ENCODE measurements around the gene CD55.

The CD55 gene

GRCh38 chr1:207364614-207365013, 43.1 kb downstream of the CD55 start:
- no peak for DNase-seq

GRCh38 chr1:207365063-207365462, 43.6 kb downstream of the CD55 start:
- DNase-seq = no peak

DNA sequence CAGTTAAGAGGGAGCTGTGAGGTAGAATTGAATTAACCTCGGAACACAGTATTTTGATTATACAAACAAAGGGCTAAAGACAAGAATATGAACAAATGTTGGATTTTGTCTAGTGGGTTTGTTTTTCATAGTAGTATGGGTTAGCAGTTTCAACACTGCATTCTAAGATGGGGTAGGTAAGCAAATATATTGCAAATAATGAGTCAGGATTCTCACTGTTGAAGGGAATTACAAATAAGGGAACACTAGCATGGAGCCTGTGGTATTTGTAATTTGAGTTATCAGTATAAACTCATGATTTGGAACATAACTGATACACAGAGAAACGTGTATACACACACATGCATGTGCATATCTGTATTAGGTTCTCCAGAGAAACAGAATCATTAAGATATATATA, 44.5 kb downstream of the CD55 start:
- no peak for DNase-seq

GRCh38 chr1:207388721-207389120, 67.2 kb downstream of the CD55 start:
- no peak for DNase-seq

GRCh38 chr1:207389728-207390464, 68.4 kb downstream of the CD55 start:
- no peak for DNase-seq

GRCh38 chr1:207393610-207394009, 72.1 kb downstream of the CD55 start:
- DNase-seq = peak; percentile 27

GRCh38 chr1:207396168-207396746, 74.8 kb downstream of the CD55 start:
- DNase-seq = no peak

DNA sequence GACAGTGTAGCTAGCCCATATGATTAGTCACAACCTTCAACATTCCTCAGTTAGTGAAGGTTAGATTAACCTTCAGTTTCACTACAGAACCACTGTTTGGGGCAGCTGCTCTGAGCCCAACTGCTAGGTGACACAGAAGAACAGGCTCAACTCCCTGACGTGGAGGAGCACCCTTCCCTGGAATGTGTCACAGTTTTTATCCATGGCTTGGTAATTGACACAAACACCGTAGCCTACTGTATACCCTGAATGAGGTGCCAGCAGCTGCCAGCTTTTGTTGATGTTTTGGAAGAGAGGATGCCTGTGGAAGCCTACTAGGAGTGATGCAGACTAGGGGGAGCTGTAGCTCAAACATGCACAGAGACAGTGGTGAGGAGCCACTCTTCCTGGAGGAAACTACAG, 76.0 kb downstream of the CD55 start:
- DNase-seq = peak; percentile 21

DNA sequence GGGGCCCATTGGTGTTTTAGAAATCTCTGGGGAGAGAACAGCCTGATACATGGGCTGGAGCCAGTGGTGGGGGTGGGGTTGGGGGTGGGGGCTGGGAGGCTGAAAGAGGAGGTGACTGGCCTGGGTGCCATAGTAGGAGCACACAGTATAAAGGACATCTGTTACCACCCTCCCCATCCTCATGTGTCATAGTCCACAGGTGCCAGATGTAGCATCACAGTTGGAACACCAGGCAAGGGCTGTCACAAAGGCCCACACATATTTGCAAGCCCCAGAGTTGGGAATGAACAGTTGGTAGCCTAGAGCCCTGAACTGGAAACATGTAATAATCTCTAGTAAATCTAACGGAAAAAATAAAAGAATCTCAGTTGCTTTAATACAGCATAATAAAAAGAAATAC, 77.5 kb downstream of the CD55 start:
- DNase-seq = peak; percentile 77

DNA sequence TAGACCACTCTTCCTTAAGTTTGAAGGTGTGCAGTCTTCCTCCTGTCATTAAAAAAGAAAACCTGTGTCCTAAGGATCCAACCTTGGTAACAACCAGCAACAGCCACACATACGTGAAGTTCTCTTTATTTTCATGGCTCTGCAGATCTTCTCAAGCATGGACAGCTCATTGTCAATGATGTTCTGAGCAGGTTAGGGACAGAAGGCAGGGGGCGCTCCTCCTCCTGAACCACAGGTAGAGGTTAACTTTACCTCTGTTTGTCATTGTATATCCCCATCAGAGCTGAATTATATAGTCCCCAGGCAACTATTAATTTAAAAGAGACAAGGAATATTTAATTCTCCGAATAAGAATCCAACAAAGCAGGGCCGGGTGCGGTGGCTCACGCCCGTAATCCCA, 80.1 kb downstream of the CD55 start:
- DNase-seq = no peak

DNA sequence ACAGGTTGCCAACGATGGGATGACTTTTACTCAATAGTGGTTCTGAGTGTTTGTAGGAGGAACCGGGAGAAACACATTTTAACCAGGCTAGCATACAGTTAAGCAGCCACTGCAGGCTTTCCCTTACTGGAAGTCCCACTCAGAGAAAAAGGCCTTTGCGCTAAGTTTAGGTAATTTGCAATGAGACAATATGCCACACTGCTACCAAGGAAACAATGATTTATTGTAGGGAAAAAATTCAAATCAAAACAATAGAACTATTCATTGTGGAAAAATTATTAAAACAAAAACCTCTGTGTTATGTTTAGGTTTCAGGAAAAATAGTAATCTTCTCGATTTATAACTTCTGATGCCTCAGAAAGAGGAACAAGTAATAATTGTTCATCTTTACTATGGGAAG, 81.3 kb downstream of the CD55 start:
- DNase-seq = no peak

DNA sequence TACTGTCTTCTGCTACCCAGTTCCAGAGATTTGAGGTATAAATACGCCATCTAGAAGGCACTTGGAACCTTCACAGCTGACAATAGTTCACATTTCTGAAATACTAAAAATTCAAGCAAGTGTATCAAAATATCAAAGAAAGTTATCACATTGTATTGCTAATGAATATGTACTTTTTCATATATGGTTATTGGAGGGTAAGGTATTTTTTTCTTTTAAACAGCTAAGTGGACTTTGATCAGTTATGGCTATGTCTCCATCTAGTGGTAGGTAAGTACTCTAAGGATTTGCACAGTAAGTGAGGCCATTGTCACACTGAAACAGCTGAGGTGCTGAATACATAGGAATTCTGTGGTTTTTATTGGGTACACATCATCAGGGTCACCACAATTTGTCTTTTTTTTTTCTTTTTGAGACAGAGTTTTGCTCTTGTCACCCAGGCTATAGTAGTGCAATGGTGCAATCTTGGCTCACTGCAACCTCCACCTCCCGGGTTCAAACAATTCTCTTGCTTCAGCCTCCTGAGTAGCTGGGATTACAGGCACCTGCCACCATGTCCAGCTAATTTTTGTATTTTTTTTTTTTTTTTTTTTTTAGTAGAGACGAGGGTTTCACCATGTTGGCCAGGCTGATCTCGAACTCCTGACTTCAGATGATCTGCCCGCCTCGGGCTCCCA, 83.5 kb downstream of the CD55 start:
- DNase-seq = peak; percentile 77

DNA sequence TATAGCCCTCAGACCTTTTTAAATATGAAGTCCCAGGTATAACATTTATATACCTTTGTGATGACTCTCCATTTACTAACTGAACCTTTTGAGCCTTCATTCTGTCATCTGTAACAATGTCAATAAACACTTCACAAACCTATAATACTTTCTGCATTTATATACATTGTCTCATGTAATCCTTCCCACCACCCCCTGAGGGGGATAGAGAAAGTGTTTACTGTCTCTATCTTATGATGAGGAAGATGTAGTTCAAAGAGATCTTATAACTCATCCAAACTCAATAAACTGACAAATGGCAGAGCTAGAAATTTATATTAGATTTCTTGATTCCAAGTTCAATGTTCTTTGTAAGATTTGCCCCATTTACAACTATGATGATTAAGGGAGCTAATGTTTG, 84.3 kb downstream of the CD55 start:
- no peak for DNase-seq

DNA sequence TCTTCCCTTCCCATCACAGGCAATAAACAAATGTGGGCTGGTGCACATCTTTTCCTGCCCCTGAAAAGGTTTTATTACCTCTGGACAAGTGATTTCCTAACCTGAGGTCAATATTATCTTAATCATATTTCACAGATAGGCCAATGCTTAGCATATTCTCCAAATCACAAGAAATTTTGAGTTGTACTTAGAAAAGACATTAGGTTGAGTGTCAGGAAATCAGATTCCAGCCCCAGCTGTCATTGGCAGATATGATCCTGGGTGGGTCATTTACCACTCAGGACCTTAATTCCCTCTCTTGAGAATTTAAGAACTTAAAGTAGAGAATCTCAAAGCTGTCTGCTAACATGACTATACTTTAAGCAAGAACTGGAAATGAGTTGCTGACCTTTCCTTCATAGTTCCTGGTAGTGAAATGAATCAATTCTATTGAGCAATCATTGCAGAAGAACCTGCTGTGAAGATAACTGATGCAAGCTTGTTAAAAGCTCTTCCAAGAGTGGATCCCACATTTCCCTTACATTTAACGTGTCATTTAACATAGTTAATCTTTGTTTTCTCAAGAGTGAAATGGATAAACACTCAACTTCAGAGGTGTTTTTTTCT, 86.3 kb downstream of the CD55 start:
- DNase-seq = no peak

Measured in NCI-H82 (cell line).